Omental fat pad (tissue), 4 donors: ENCODE measurements around the gene PHGDH. TPM values are rescaled to one million over a fixed set of nuclear protein-coding genes. Genes with fewer than 3 reads are reported as not detected.

Experiments
- ATAC-seq: fragments of 150-250 bp; one replicate; pipeline ENCODE4 v1.9.1; 2016; ENCODE audit warnings: mild to moderate bottlenecking, moderate library complexity; ENCODE audit not compliant: low FRiP score
- DNase-seq: peaks from one replicate; pipeline ENCODE4 v3.0.0-alpha.2; 2019; ENCODE audit warnings: low spot score
- CTCF ChIP-seq, 3 donors: fragments of 450-650 bp; IDR thresholded peaks; one replicate each; pipeline ENCODE4 v1.5.1; 2016 to 2017; ENCODE audit warnings: antibody characterized with exemption in 3 of 3, mild to moderate bottlenecking in 3 of 3, moderate library complexity in 2 of 3
- total RNA-seq, 4 donors: library from RNA; depleted of rRNA; stranded (reverse); fragments of >200 nt; gene quantifications; one replicate each; pipeline ENCODE4 v1.1.0, GENCODE V29; 2016

Gene PHGDH
- total RNA-seq, 4 donors from 2014 or later = 21.5 to 95.4 (median 28.4) TPM

GRCh38 chr1:119771016-119771415, 59.3 kb downstream of the PHGDH start:
- ATAC-seq = no peak
- no peak for TF ChIP-seq CTCF (IDR thresholded peaks at IDR 0.05)
- no peak for DNase-seq

GRCh38 chr1:119771770-119772169, 60.0 kb downstream of the PHGDH start:
- ATAC-seq (no peak), DNase-seq (no peak)
- TF ChIP-seq CTCF (IDR thresholded peaks at IDR 0.05) = no peak

- no peak for TF ChIP-seq CTCF (IDR thresholded peaks at IDR 0.05)
- DNase-seq (no peak), ATAC-seq (no peak)
These were observed 60.6 kb downstream of the PHGDH start for GRCh38 chr1:119772298-119772697.

GRCh38 chr1:119773711-119774241, 62.0 kb downstream of the PHGDH start:
- no peak for DNase-seq
- TF ChIP-seq CTCF (IDR thresholded peaks at IDR 0.05) = no peak
- ATAC-seq = peak; percentile 64

GRCh38 chr1:119774746-119775490, 63.2 kb downstream of the PHGDH start:
- DNase-seq = no peak
- no peak for TF ChIP-seq CTCF (IDR thresholded peaks at IDR 0.05)
- no peak for ATAC-seq

GRCh38 chr1:119778359-119778758, 66.6 kb downstream of the PHGDH start:
- TF ChIP-seq CTCF (IDR thresholded peaks at IDR 0.05) = no peak
- no peak for ATAC-seq
- DNase-seq = no peak
